HepG2 (cell line): ENCODE data around the gene MTO1. TPM values are rescaled to one million over a fixed set of nuclear protein-coding genes. Genes with fewer than 3 reads are reported as not detected.

Source experiments
- BRD4 ChIP-seq: sonication (generic); formaldehyde crosslinking; IDR thresholded peaks from 2 replicates; pipeline ENCODE4 v1.4.0; 2020; ENCODE audit warnings: missing genetic modification reagents
- CBFB ChIP-seq: sonication (generic); formaldehyde crosslinking; IDR thresholded peaks from 2 replicates; pipeline ENCODE4 v1.4.0; 2020; ENCODE audit warnings: missing genetic modification reagents
- CSRNP1 ChIP-seq: sonication (generic); formaldehyde crosslinking; IDR thresholded peaks from 2 replicates; pipeline ENCODE4 v1.8.1; 2023; ENCODE audit warnings: mild to moderate bottlenecking, missing genetic modification reagents
- MBD4 ChIP-seq: IDR thresholded peaks from 2 replicates; pipeline ENCODE4 v1.6.1; 2012; ENCODE audit warnings: low read length, inconsistent platforms, borderline replicate concordance
- MXD4 ChIP-seq: IDR thresholded peaks from 2 replicates; pipeline ENCODE4 v1.6.1; 2016; ENCODE audit warnings: mild to moderate bottlenecking, missing biosample characterization, missing genetic modification reagents
- ONECUT2 ChIP-seq: sonication (generic); formaldehyde crosslinking; IDR thresholded peaks from 2 replicates; pipeline ENCODE4 v1.4.0; 2020; ENCODE audit warnings: missing genetic modification reagents
- PAWR ChIP-seq: sonication (generic); formaldehyde crosslinking; IDR thresholded peaks from 2 replicates; pipeline ENCODE4 v1.4.0; 2020; ENCODE audit warnings: missing genetic modification reagents, mild to moderate bottlenecking, borderline replicate concordance
- PAX8 ChIP-seq: sonication (generic); formaldehyde crosslinking; IDR thresholded peaks from 2 replicates; pipeline ENCODE4 v1.8.0; 2022; ENCODE audit warnings: mild to moderate bottlenecking, missing genetic modification reagents, borderline replicate concordance
- PRDM10 ChIP-seq: sonication (generic); formaldehyde crosslinking; IDR thresholded peaks from 2 replicates; pipeline ENCODE4 v1.4.0; 2020; ENCODE audit warnings: low read depth, missing genetic modification reagents
- SNAPC2 ChIP-seq: sonication (generic); formaldehyde crosslinking; IDR thresholded peaks from 2 replicates; pipeline ENCODE4 v1.8.1; 2022; ENCODE audit warnings: mild to moderate bottlenecking, missing genetic modification reagents
- ZBED4 ChIP-seq: sonication (generic); formaldehyde crosslinking; IDR thresholded peaks from 2 replicates; pipeline ENCODE4 v1.4.0; 2020; ENCODE audit warnings: missing genetic modification reagents, borderline replicate concordance
- ZBTB42 ChIP-seq: sonication (generic); formaldehyde crosslinking; IDR thresholded peaks from 2 replicates; pipeline ENCODE4 v1.5.0; 2020; ENCODE audit warnings: mild to moderate bottlenecking, missing genetic modification reagents
- ZNF430 ChIP-seq: sonication (generic); formaldehyde crosslinking; IDR thresholded peaks from 2 replicates; pipeline ENCODE4 v1.9.0; 2021; ENCODE audit warnings: mild to moderate bottlenecking, missing genetic modification reagents
- ZNF431 ChIP-seq: sonication (generic); formaldehyde crosslinking; IDR thresholded peaks from 2 replicates; pipeline ENCODE4 v1.9.0; 2022; ENCODE audit warnings: missing genetic modification reagents, low read depth, mild to moderate bottlenecking, borderline replicate concordance
- ZNF550 ChIP-seq: sonication (generic); formaldehyde crosslinking; IDR thresholded peaks from 2 replicates; pipeline ENCODE4 v1.4.0; 2020; ENCODE audit warnings: mild to moderate bottlenecking, missing genetic modification reagents, borderline replicate concordance
- polyA plus RNA-seq, 8 experiments: library from polyadenylated mRNA; depleted of rRNA in 3 of 8; stranded (reverse) in 7 of 8; unstranded in 1 of 8; fragments of >200 nt; fragmentation: Illumina TruSeq in 4 of 8; extraction: Trizol in 4 of 8; gene quantifications; 2 replicates each; pipeline versions ENCODE4 v1.2.1 to v1.2.3, GENCODE V29; 2011 to 2016; ENCODE audit warnings: low read depth in 4 of 8, missing spikeins in 1 of 8, mixed read lengths in 1 of 8; ENCODE audit not compliant: insufficient read depth in 1 of 8
- total RNA-seq, 5 experiments: library from RNA; depleted of rRNA; stranded (reverse); fragments of >200 nt; fragmentation: Illumina TruSeq; extraction: Trizol; gene quantifications; 2 replicates each; pipeline ENCODE4 v1.2.3, GENCODE V29; 2016; ENCODE audit warnings: low read depth in 1 of 5
- TF ChIP-seq, protein P1 (sequence below): sonication (generic); formaldehyde crosslinking; IDR thresholded peaks from 2 replicates; pipeline ENCODE4 v1.9.0; 2022; ENCODE audit warnings: missing genetic modification reagents, mild to moderate bottlenecking, borderline replicate concordance
- TF ChIP-seq, protein P2 (sequence below): IDR thresholded peaks from 2 replicates; pipeline ENCODE4 v1.6.1; 2016; ENCODE audit warnings: missing compliant biosample characterization, missing genetic modification reagents, borderline replicate concordance

MTO1 gene
- total and polyA plus RNA-seq, 2 of the 13 experiments (the other 11 are each of a cell fraction or from before 2014, with no cell fraction given): 21.1 to 45.3 TPM

DNA sequence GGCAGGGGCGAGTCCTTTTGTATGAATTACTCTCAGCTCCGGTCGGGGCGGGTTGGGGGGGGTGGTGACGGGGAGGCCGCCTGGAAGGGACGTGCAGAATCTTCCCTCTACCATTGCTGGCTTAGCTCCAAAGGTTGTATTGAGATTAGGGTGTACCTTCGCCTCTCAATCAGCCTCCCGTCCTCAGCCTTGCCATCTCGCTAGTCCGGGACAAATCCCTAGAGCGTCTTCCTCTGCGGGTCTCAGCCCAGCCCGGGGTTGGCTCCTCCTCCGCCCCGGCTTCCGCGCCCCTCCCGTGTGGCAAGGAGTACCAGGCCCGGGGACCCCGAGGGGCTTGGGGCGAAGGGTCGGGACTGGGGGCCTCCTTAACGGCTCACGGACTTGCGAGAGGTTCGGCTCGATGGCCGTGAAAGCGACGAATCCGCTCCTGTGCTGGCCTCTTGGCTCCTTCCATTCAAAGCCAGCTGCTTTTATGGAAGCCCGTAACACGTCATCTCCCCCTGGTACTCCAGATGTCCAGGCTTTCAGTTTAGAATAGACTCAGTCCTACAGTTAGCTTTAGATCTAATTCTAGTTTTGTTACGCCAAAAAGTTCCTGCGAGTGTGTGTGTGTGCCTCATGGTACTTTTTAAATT lies 59.9 kb downstream of the MTO1 start (continued):
- TF ChIP-seq ZBED4 (CRISPR knock-in tag) (no peak), MBD4 (no peak), PRDM10 (no peak), CSRNP1 (CRISPR knock-in tag) (no peak; the same call in 1 of the 2 replicates), MXD4 (CRISPR knock-in tag) (no peak), ZNF430 (CRISPR knock-in tag) (no peak), ZBTB42 (CRISPR knock-in tag) (no peak), PAWR (CRISPR knock-in tag) (no peak), ZNF431 (CRISPR knock-in tag) (no peak), CBFB (CRISPR knock-in tag) (no peak), ONECUT2 (CRISPR knock-in tag) (no peak), ZNF550 (CRISPR knock-in tag) (no peak), PAX8 (CRISPR knock-in tag) (no peak), BRD4 (CRISPR knock-in tag) (no peak; the same call in 1 of the 2 replicates), SNAPC2 (CRISPR knock-in tag) (no peak; the same call in 1 of the 2 replicates)
- TF ChIP-seq, protein P1, sequence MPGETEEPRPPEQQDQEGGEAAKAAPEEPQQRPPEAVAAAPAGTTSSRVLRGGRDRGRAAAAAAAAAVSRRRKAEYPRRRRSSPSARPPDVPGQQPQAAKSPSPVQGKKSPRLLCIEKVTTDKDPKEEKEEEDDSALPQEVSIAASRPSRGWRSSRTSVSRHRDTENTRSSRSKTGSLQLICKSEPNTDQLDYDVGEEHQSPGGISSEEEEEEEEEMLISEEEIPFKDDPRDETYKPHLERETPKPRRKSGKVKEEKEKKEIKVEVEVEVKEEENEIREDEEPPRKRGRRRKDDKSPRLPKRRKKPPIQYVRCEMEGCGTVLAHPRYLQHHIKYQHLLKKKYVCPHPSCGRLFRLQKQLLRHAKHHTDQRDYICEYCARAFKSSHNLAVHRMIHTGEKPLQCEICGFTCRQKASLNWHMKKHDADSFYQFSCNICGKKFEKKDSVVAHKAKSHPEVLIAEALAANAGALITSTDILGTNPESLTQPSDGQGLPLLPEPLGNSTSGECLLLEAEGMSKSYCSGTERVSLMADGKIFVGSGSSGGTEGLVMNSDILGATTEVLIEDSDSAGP (CRISPR knock-in tag): no peak; the same call in 1 of the 2 replicates
- TF ChIP-seq, protein P2, sequence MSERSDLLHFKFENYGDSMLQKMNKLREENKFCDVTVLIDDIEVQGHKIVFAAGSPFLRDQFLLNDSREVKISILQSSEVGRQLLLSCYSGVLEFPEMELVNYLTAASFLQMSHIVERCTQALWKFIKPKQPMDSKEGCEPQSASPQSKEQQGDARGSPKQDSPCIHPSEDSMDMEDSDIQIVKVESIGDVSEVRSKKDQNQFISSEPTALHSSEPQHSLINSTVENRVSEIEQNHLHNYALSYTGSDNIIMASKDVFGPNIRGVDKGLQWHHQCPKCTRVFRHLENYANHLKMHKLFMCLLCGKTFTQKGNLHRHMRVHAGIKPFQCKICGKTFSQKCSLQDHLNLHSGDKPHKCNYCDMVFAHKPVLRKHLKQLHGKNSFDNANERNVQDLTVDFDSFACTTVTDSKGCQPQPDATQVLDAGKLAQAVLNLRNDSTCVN (CRISPR knock-in tag): no peak
